AG04450 (cell line): ENCODE data around the gene BCKDHB. TPM values are rescaled to one million over a fixed set of nuclear protein-coding genes. Genes with fewer than 3 reads are reported as not detected.
"Not testable (repeated sequence)": the region's sequence is repeated elsewhere in the genome, so short reads cannot be mapped to it uniquely, and the experiment has no call there.

ENCODE experiments used
- CTCF ChIA-PET: fragments of 300-600, 350-600 bp; formaldehyde crosslinking; extraction: SDS; loops from one replicate; lab custom pipeline; 2022; ENCODE audit warnings: antibody characterized with exemption, inconsistent platforms; lab: Charles Lee
- POLR2A ChIA-PET: fragments of 350-600 bp; formaldehyde crosslinking; extraction: SDS; loops from one replicate; lab custom pipeline; 2021; ENCODE audit warnings: antibody characterized with exemption, inconsistent platforms; lab: Yijun Ruan, JAX
- DNase-seq: peaks from one replicate; pipeline ENCODE4 v3.0.0-alpha.2; 2011; ENCODE audit warnings: low read depth, low spot score
- H3K27ac ChIP-seq: one replicate; pipeline ENCODE4 v1.5.1; 2012; ENCODE audit warnings: low read depth, low read length, control low read depth
- H3K27me3 ChIP-seq: one replicate; pipeline ENCODE4 v1.6.0; 2012; ENCODE audit warnings: low read length; ENCODE audit not compliant: control insufficient read depth, insufficient read depth
- H3K4me3 ChIP-seq: 2 replicates; pipeline ENCODE4 v1.5.1; 2011; ENCODE audit warnings: mild to moderate bottlenecking, low read depth, low read length, control low read depth
- H3K9me3 ChIP-seq: 2 replicates; pipeline ENCODE4 v1.5.1; 2012; ENCODE audit warnings: low read length; ENCODE audit not compliant: control insufficient read depth, insufficient read depth
- polyA plus RNA-seq: library from polyadenylated mRNA; depleted of rRNA; stranded (reverse); fragments of >200 nt; gene quantifications from 2 replicates; pipeline ENCODE4 v1.2.3, GENCODE V29; 2011
- TF ChIP-seq, protein P1 (sequence below): IDR thresholded peaks from 2 replicates; pipeline ENCODE4 v1.5.1; 2011; ENCODE audit warnings: low read depth, low read length, control low read depth, inconsistent platforms

The BCKDHB gene
- polyA plus RNA-seq, 1 experiment: 21.3 TPM

DNA sequence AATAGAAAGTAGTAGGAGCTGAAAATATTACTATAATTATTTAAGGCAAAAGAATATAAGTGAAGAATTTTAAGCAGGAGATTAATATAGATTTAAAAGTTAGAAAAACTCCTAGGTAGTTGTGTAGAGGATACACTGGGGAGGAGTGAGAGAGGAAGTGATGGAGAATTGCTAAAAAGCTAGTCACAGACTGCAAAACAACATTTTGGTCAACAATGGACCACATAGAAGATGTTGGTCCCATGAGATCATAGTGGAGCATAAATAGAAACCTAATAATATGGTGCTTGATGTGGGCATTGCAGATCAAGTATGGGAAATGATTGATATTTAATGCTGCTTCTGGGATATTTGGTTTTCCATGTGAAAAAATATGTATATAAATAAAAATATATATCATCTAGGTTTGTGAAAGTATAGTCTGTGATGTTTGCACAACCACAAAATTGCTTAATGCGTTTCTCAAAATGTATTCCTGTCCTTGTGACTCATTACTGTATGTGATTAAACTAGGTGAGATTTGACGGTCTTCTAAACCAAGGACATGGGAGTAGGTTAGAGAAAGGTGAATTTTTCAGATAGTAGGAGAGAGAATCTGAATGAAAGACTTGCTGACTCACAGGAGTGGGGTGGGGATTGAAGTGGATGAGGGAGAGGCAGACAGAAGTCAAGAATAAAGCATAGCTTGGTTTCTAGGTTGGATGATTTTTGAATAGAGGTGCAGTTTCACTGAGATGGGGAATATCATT lies 174.0 kb downstream of the BCKDHB start:
- DNase-seq: no peak
- H3K27ac ChIP-seq: no peak overlapping the region
- no peaks in the 10 kb centered on the region for H3K27me3 ChIP-seq
- no peak overlapping the region for H3K4me3 ChIP-seq
- TF ChIP-seq, protein P1, sequence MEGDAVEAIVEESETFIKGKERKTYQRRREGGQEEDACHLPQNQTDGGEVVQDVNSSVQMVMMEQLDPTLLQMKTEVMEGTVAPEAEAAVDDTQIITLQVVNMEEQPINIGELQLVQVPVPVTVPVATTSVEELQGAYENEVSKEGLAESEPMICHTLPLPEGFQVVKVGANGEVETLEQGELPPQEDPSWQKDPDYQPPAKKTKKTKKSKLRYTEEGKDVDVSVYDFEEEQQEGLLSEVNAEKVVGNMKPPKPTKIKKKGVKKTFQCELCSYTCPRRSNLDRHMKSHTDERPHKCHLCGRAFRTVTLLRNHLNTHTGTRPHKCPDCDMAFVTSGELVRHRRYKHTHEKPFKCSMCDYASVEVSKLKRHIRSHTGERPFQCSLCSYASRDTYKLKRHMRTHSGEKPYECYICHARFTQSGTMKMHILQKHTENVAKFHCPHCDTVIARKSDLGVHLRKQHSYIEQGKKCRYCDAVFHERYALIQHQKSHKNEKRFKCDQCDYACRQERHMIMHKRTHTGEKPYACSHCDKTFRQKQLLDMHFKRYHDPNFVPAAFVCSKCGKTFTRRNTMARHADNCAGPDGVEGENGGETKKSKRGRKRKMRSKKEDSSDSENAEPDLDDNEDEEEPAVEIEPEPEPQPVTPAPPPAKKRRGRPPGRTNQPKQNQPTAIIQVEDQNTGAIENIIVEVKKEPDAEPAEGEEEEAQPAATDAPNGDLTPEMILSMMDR: no peak
- ChIA-PET POLR2A (no interaction called here), CTCF (no interaction called here)
- H3K9me3 ChIP-seq: no peaks in the 10 kb centered on the region

DNA sequence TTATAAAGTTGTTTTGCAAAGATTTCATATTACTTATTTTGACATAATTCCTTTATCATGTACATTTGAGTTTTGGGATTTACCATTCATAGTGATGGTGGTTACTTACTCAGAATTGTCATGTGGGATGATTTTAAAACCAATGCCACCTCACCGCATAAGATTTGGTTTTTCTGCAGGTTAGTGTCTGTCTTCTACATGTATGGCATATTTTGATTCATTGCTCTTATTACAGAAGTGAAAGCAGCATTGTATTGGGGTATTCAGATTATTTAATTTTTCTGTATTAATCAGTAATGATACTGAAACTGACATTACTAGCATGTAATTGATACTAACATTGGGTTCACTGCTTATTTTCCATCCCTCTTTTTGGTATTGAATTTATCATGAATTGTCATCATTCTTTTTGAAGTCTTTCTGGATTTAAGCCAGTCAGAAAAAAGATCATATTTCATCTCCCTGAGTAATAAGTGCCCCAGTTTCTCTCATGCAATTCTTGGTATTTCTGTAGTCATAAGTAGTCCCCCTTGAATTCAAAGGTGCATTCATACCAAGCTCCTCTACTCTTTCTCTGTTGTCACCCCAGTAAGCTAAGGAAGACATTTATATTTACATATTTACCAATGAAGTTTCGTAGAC lies 176.6 kb downstream of the BCKDHB start:
- ChIA-PET CTCF (no interaction called here), POLR2A (no interaction called here)
- H3K27me3 ChIP-seq: no peaks in the 10 kb centered on the region
- H3K27ac ChIP-seq: no peak overlapping the region
- TF ChIP-seq, protein P1: no peak
- H3K9me3 ChIP-seq: no peaks in the 10 kb centered on the region
- H3K4me3 ChIP-seq: no peak overlapping the region
- DNase-seq: no peak

DNA sequence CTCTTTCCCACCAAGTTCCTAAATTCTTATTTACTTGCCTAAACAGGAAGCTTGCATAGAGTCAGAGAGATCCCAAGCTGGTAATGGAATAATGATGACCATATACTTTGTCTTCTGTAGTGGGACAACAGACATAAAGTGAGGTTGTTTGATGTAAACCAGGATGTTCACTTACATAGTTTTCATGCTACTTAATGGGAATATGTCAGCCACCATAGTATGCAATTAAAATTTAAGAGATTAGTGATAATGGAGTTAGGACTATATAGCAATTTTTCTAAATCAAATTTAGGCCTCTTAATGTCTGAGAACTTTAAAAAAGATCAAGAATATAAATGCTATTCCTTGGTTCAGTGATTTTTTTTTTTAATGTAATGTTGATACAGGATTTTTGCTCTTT lies 180.6 kb downstream of the BCKDHB start:
- no peak overlapping the region for H3K27ac ChIP-seq
- CTCF ChIA-PET: interaction anchor here (0.7 kb wide), 1 partner anchor 31 kb away, joined by 3 read pairs; no protein-coding TSS in a partner anchor
- TF ChIP-seq, protein P1: no peak
- no peaks in the 10 kb centered on the region for H3K27me3 ChIP-seq
- DNase-seq: no peak
- H3K4me3 ChIP-seq: no peak overlapping the region
- POLR2A ChIA-PET: no interaction called here
- no peaks in the 10 kb centered on the region for H3K9me3 ChIP-seq

DNA sequence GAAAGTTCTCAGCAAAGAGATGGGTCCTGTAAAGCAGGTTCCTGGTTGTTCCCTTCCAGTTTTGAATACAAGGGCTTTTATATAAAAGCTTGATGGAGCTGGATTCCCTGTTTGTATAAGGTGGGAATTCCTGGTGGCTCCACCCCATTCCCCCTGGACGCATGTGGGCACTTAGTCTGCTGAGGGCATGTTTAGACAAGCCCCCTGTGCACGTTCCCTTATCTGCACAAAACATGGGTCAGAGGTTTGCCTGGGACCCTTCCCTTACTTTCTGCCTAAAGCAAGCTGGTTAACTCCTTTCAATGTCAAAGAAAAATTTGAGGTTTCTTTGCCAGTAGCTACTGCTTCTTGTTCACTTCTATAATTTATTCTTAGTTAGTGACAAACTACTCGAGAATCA lies 181.1 kb downstream of the BCKDHB start:
- TF ChIP-seq, protein P1: no peak
- no peaks in the 10 kb centered on the region for H3K27me3 ChIP-seq
- ChIA-PET CTCF (interaction anchor here (0.7 kb wide), 1 partner anchor 31 kb away, joined by 3 read pairs; no protein-coding TSS in a partner anchor), POLR2A (no interaction called here)
- H3K9me3 ChIP-seq: no peaks in the 10 kb centered on the region
- no peak overlapping the region for H3K27ac ChIP-seq
- no peak overlapping the region for H3K4me3 ChIP-seq
- no peak for DNase-seq

DNA sequence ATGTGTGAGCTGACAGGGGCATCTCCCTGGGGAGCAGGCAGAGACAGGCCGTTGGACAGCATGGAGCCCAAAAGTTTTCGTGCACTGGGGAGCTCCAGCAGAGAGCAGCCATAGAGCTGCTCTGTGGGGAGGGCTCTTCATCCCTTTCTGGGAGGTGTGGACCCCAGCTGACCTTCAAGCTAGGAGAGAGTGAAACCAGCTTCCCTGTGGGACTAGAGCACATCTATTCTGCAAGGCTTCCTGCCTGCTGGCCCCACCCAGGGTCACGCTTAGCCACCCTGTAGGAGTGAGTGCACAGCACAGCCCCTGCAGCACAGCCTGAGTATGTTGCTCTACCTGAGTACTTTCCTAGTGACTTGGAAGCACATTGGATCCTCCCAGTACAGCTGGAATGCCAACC lies 183.3 kb downstream of the BCKDHB start:
- Histone ChIP-seq H3K4me3 (no peak overlapping the region), H3K9me3 (peaks cover 10% of the 10 kb centered on the region), H3K27me3 (no peaks in the 10 kb centered on the region), H3K27ac (no peak overlapping the region)
- no peak for DNase-seq
- CTCF ChIA-PET: no interaction called here
- POLR2A ChIA-PET: no interaction called here
- TF ChIP-seq, protein P1: no peak

DNA sequence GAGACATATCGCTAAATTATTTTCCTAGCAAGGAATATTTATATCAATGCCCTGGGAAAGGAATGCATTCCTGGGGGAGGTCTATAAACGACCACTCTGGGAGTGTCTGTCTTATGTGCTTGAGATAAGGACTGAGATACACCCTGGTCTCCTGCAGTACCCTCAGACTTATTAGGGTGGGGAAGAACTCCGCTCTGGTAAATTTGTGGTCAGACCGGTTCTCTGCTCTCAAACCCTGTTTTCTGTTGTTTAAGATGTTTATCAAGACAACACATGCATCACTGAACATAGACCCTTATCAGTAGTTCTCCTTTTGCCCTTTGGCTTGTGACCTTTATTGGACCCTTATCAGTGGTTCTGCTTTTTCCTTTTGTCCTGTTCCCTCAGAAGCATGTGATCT lies 188.1 kb downstream of the BCKDHB start:
- CTCF ChIA-PET, H3K27ac ChIP-seq, POLR2A ChIA-PET: not testable (repeated sequence)

More for the DNA sequence above, 188.1 kb downstream of the BCKDHB start:
- H3K9me3 ChIP-seq, DNase-seq, H3K4me3 ChIP-seq, H3K27me3 ChIP-seq: not testable (repeated sequence)
